ENCODE measurements around the gene NCKAP5L. TPM values are rescaled to one million over a fixed set of nuclear protein-coding genes. Genes with fewer than 3 reads are reported as not detected.

NCKAP5L gene
- total and polyA plus RNA-seq, 2 of the 8 experiments (the other 6 are each of a cell fraction or from before 2014, with no cell fraction given) = 9.4 to 27.9 TPM

DNA sequence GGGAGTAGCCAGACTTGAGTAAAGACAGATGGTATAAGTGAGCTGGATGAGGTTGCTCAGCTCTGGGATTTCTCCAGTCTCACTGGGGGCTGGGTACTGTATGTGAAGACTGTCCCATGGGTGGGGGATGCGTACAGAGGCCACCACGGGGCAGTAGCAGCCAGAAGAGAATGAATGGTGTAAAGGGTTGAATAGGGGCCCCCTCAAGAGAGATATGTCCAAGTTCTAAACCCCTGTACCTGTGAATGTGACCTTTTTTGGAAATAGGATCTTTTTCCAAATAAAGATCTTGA, 36.5 kb upstream of the NCKAP5L start (continued):
- TF ChIP-seq, protein P1, sequence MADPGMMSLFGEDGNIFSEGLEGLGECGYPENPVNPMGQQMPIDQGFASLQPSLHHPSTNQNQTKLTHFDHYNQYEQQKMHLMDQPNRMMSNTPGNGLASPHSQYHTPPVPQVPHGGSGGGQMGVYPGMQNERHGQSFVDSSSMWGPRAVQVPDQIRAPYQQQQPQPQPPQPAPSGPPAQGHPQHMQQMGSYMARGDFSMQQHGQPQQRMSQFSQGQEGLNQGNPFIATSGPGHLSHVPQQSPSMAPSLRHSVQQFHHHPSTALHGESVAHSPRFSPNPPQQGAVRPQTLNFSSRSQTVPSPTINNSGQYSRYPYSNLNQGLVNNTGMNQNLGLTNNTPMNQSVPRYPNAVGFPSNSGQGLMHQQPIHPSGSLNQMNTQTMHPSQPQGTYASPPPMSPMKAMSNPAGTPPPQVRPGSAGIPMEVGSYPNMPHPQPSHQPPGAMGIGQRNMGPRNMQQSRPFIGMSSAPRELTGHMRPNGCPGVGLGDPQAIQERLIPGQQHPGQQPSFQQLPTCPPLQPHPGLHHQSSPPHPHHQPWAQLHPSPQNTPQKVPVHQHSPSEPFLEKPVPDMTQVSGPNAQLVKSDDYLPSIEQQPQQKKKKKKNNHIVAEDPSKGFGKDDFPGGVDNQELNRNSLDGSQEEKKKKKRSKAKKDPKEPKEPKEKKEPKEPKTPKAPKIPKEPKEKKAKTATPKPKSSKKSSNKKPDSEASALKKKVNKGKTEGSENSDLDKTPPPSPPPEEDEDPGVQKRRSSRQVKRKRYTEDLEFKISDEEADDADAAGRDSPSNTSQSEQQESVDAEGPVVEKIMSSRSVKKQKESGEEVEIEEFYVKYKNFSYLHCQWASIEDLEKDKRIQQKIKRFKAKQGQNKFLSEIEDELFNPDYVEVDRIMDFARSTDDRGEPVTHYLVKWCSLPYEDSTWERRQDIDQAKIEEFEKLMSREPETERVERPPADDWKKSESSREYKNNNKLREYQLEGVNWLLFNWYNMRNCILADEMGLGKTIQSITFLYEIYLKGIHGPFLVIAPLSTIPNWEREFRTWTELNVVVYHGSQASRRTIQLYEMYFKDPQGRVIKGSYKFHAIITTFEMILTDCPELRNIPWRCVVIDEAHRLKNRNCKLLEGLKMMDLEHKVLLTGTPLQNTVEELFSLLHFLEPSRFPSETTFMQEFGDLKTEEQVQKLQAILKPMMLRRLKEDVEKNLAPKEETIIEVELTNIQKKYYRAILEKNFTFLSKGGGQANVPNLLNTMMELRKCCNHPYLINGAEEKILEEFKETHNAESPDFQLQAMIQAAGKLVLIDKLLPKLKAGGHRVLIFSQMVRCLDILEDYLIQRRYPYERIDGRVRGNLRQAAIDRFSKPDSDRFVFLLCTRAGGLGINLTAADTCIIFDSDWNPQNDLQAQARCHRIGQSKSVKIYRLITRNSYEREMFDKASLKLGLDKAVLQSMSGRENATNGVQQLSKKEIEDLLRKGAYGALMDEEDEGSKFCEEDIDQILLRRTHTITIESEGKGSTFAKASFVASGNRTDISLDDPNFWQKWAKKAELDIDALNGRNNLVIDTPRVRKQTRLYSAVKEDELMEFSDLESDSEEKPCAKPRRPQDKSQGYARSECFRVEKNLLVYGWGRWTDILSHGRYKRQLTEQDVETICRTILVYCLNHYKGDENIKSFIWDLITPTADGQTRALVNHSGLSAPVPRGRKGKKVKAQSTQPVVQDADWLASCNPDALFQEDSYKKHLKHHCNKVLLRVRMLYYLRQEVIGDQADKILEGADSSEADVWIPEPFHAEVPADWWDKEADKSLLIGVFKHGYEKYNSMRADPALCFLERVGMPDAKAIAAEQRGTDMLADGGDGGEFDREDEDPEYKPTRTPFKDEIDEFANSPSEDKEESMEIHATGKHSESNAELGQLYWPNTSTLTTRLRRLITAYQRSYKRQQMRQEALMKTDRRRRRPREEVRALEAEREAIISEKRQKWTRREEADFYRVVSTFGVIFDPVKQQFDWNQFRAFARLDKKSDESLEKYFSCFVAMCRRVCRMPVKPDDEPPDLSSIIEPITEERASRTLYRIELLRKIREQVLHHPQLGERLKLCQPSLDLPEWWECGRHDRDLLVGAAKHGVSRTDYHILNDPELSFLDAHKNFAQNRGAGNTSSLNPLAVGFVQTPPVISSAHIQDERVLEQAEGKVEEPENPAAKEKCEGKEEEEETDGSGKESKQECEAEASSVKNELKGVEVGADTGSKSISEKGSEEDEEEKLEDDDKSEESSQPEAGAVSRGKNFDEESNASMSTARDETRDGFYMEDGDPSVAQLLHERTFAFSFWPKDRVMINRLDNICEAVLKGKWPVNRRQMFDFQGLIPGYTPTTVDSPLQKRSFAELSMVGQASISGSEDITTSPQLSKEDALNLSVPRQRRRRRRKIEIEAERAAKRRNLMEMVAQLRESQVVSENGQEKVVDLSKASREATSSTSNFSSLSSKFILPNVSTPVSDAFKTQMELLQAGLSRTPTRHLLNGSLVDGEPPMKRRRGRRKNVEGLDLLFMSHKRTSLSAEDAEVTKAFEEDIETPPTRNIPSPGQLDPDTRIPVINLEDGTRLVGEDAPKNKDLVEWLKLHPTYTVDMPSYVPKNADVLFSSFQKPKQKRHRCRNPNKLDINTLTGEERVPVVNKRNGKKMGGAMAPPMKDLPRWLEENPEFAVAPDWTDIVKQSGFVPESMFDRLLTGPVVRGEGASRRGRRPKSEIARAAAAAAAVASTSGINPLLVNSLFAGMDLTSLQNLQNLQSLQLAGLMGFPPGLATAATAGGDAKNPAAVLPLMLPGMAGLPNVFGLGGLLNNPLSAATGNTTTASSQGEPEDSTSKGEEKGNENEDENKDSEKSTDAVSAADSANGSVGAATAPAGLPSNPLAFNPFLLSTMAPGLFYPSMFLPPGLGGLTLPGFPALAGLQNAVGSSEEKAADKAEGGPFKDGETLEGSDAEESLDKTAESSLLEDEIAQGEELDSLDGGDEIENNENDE (IDR thresholded peaks at IDR 0.05; ENCODE audit: insufficient replicate concordance, low read length) = no peak
- TF ChIP-seq RAD21 (IDR thresholded peaks at IDR 0.05 in 1 of 2, conservative IDR thresholded peaks at IDR 0.05 in 1 of 2; ENCODE audit: low read depth in 2 of 2, low read length in 2 of 2) (no peak), PHF8 (conservative IDR thresholded peaks at IDR 0.05; ENCODE audit: low read depth, low read length) (no peak), POLR2A (IDR thresholded peaks at IDR 0.05; ENCODE audit: control extremely low read depth in 1 of 2, low read depth in 2 of 2, low read length in 2 of 2) (no peak), RXRA (IDR thresholded peaks at IDR 0.05; ENCODE audit: insufficient read depth, low read depth, low read length) (no peak), YY1 (IDR thresholded peaks at IDR 0.05; ENCODE audit: low read depth, low read length) (no peak), NRF1 (IDR thresholded peaks at IDR 0.05; ENCODE audit: low read depth, low read length) (no peak), KDM5A (IDR thresholded peaks at IDR 0.05; ENCODE audit: low read length) (no peak)
- TF ChIP-seq, protein P2, sequence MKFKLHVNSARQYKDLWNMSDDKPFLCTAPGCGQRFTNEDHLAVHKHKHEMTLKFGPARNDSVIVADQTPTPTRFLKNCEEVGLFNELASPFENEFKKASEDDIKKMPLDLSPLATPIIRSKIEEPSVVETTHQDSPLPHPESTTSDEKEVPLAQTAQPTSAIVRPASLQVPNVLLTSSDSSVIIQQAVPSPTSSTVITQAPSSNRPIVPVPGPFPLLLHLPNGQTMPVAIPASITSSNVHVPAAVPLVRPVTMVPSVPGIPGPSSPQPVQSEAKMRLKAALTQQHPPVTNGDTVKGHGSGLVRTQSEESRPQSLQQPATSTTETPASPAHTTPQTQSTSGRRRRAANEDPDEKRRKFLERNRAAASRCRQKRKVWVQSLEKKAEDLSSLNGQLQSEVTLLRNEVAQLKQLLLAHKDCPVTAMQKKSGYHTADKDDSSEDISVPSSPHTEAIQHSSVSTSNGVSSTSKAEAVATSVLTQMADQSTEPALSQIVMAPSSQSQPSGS (IDR thresholded peaks at IDR 0.05; ENCODE audit: low read length) = no peak

Measured in H1 (cell line).